ENCODE data around the gene SERPING1.
"Not testable (repeated sequence)": the region's sequence is repeated elsewhere in the genome, so short reads cannot be mapped to it uniquely, and the experiment has no call there.

Gene SERPING1

DNA sequence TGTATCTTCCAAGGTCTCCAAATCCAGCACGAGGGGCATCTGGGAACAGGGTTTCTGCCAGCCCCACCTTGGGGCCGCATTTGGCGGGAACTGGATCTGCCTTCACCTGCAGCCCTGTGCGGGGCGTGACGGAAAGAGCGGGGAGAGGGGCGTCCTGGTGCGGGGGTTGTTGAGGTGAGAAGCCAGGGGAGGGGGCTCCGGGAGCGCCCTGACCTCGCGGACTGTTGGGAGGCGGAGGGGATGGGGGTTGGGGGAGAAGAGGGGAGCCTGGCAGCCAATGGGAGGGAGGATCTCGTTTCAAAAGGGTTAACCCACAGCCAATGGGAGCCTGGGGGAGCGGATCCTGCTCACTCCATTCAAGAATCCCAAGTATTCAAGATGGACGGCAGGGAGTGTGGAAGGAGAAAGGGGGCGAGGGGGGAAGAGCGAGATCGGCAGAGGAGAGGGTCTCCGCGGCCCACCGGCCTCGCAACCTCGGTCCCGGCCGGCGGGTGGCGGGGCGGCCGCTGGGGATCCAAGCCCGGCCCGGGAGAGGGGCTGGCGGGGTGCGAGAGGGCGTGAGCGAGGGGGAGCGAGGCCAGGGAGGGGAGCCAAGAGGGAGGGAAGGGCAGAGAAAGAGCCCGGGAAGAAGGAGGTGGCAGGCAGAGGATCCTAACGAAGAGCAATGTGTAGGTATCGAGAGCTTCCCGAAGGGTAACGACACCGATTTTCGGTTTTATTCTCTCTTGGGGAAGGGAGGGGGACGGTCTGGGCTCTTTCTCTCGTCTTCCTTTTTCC is 40.7 kb downstream of the SERPING1 start:
- DNase-seq (ENCODE audit: low read depth), result no peak

DNA sequence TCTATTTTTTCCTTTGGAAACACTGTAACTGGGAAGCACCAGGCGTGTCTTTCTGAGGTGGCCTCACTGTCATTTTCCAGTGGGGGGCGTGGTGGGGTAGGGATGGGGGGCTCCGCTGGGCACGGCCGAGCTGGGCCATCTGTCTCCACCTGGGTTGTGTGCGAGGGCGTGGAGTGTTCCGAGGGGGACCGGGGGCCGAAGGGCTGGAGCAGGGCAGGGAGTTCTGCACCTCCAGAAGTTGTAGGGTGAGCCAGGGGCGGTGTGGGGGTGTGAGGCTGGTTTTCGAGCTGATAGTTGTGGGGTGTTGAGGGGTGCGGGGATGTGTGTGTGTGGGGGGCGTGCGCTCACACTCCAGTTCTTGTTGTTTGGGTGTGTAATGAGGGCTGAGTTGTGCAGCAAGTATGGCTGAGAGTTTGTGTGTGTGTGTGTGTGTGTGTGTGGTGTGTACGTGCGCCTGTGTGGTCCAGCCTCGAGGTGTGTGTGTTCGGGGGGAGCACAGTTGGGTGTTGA is 41.4 kb downstream of the SERPING1 start:
- DNase-seq (ENCODE audit: low read depth), result no peak

DNA sequence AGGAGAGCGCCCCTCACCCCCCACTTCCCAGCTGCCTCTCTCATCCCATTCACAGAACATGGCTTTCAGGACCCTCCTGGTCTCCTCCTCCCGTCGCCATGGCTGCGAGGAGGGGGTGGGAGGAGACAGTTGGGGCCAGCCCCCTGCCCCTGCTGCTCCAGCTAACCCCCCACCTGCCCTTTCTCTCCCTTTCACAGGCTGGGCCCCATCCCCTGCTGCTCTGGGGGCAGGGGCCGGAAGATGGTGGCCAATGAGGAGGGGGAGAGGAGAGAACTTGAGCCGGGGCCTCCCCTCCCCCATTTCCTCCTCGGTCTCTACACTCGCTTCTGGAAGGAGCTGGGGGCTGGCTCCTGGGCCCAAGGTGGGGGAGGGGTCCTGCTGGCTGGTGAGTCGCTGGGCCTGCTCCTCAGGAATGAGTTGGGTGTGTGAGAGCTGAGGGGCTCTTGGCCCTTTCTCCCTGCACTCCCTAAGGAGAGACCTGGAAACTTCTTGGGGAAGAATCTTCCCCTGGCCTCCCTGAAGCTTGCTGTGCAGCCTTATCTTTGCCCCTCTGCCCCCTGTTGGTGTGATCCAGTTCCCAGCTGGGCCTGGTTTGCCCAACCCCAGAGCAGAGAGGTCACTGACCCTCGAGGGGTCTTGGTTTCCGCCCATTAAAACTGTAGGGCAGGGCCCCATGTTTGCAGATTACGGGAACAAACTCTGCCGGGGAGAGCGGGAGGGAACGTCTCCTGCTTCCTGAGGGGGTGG is 42.0 kb downstream of the SERPING1 start:
- DNase-seq (ENCODE audit: low read depth), result no peak

DNA sequence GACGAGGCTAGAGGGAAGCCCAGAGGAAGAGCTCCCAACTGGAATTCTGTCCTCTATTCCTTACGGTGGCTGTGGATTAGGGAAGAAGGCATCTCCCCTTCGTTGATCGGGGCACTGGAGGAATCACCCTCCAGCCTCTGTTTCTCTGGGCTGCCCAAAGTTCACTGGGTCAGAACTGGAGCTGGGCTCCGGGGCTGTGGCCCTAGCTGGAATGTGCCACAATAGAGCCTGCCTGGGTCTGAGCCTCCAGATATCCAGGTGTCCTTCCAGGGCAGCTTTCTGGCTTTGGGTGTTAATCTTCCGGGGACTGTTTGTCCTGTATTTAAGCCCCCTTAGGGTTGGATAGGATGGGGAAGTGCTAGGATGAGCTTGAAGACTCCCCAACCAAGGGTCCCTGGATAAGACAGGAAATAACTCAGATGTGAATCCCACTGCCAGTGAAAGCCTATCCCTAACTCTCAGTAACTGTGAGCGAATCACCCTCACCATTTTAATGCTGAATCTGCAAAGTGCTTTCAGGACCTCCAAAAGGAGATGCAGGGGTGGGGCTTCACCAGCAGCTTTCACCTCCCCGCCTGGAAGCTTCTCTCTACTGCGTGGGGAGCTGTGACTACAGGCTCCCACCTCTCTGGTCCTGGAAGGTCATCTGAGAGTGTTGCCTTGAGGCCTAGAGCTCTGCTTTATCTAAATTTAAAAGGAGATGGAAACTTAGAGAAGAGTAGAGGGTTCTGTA is 42.7 kb downstream of the SERPING1 start:
- DNase-seq (ENCODE audit: low read depth), result no peak

DNA sequence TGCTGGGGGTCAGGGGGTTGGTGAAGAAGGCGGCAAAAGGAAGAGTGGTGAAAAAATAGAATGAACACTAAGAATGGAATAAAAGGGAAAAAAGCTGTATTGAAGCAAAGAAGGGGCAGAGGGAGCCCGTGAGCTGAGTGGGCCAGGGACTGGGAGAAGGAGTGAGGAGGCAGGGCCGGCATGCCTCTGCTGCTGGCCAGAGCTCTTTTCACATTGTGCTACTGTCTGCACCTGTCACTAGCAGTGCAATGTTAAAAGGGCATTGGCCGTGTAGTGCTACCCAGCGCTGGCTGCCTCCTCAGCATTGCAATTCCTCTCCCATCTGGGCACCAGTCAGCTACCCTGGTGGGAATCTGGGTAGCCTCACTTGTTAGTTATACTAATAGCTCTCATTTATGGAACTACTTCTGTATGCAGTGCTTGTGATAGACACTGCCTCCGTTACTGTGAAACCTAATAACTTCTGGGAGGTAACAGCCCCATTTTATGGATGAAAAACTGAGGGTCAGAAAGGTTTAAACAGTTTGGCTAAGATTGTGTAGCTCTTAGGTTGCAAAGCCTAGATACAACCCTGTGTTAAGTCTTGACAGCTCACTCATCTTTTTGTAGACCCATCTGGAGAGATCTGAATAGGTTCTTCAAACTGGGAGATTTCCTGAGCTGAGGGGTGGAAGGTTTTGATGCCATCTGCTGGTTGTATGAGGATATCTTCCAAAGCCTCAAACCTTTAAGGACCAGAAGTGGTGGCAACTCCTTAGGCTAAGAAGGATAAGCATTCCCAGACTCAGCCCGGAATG is 43.7 kb downstream of the SERPING1 start:
- no peak for DNase-seq (ENCODE audit: low read depth)

DNA sequence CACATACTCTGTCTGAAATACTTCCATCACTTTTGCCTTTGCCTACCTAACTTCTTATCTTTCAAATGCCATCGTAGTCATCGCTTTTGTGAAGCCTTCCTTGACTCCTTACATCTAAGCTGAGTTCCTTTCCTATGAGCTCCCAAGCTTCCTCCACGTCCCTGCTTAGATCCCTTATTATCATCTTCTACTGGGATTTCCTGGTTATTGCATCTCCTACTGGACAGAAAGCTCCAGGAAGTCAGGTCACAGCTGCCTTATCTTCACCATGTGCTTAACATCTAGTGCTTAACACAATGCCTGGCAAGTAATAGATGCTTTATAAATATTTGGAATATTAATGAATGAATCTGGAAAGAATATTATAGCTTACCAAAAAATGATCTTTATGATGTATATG is 46.3 kb downstream of the SERPING1 start:
- DNase-seq (ENCODE audit: low read depth), result no peak

DNA sequence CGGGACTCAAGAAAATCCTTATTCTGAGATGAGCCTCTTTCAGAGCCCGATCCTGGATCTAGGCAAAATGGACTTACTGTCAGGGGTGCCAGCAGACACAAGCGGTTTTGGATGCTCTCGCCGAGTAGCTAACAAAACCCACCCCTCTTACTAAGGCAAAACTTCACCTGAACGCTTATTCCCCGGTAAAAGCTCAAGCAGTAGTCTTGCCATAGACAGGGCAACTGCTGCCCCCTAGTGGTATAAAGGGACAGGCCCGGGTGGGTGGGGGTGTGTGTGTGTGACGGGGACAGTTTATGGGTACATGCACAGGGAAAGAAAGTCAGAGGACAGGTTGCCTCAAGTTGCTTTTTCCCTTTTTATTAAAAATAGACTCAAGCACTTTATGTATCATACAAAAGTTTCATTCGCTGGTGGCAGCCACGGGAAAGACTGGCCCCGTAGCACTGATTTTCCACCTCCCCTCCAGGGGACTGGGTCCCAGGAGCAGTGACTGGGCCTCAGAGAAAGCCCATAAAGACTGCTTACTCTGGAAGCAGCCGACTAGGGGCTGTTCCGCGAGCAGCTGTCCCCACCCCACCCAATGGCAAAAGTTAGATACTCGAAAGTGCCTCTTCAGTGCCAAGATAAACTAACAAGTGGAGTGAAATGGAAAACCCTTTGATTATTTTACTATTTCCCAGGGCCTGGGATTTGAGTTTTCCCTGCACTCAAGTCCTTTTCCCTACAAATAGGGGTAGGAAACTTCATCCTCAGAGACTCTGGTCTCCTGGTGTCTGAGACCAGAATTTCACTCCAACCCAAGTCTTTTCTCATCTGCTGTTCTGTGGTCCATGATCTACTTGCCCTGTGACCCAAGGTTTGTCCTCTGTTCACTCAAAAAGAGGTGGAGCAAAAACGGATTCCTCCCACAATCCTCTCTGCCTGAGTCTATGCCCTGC is 47.5 kb downstream of the SERPING1 start:
- peak; percentile 69 for DNase-seq (ENCODE audit: low read depth)

DNA sequence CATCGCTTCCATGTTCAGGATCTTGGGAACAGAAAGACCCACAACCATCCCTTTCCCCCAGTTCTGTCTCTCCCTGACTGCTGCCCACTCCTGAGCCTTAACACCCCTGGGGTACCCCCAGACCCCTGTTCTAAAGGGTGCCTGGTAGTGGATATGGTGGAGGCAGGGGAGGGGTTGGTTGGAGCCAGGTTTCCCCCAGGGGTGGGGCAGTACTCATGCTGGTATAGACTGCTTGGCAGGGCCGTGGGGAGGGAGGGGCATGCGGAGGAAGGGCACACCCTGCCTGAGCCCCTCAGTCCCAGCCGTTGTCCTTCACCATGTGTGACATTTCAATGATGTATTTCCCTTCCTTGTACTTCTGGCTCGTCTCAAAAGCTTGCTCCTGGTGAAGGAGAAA is 48.2 kb downstream of the SERPING1 start:
- DNase-seq (ENCODE audit: low read depth), result no peak

DNA sequence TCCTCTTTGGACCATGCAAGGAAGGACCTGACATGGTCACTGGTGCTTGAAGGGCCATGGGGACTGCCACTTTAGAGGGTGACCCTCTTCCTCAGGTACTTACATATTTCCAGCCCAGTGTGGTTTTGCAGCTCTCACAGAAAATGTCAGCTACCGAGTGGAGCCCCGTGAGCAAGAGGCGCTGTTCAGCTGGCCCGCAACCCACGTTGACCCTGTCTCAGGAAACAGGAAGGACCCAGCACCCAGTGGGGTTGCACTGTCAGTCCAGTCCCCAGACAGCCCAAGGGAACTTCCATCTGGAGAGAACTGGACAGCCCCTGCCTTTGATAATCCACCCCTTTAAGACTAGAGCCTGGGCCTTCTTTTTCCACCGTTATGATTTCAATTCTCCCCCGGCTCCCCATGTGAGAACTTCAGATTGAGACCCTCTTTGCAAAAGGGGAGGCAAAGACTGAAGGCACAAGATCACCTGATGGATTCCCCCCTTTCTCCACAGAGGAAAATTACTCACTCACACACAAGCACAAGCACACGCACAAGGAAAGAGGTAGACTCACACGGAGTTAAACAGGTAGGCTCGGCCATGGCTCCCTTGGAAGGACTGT is 48.8 kb downstream of the SERPING1 start:
- no peak for DNase-seq (ENCODE audit: low read depth)

DNA sequence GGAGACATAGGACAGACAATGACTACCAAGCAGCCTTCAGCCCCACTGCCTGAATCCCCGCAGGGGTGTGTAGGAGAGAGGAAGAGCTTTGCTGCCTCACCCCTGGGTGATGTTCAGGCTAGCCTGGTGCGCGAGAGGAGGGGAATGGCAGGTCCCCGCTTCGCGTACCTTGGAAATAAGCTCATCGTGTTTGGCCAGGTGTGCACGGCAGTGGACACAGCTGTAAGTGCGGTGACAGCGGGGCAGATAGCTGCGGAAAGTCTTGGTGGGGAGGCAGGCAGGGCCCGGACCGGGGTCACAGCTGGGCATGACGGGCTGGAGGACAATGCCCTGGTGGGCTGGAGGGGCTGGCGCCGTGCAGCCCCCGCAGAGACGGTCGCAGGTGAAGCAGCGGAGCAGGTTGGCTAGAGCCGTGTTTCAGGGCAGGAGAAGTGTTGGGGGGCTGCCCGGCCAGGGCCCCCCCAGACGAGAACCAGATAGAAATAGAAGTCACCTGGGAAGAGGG is 49.4 kb downstream of the SERPING1 start:
- no peak for DNase-seq (ENCODE audit: low read depth)

DNA sequence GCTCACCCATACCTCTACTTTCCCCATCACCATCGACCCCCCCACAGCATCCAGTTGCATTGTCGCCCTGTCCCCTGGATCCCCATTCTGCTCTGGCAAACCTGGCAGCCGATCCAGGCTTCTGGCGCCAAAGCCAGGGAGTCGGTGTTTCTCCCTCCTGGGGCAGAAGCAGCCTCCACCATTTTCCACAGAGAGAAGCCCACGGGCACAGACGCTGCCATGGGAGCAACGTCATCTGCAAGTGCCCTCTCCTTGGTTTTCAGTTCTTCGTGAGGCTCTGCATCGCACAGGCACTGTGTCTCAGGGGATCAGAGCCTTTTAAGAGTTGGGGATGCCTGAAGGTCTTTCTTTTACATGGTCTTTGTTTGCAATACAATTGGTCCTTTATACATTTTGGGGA is 49.9 kb downstream of the SERPING1 start:
- DNase-seq (ENCODE audit: low read depth), result no peak

DNA sequence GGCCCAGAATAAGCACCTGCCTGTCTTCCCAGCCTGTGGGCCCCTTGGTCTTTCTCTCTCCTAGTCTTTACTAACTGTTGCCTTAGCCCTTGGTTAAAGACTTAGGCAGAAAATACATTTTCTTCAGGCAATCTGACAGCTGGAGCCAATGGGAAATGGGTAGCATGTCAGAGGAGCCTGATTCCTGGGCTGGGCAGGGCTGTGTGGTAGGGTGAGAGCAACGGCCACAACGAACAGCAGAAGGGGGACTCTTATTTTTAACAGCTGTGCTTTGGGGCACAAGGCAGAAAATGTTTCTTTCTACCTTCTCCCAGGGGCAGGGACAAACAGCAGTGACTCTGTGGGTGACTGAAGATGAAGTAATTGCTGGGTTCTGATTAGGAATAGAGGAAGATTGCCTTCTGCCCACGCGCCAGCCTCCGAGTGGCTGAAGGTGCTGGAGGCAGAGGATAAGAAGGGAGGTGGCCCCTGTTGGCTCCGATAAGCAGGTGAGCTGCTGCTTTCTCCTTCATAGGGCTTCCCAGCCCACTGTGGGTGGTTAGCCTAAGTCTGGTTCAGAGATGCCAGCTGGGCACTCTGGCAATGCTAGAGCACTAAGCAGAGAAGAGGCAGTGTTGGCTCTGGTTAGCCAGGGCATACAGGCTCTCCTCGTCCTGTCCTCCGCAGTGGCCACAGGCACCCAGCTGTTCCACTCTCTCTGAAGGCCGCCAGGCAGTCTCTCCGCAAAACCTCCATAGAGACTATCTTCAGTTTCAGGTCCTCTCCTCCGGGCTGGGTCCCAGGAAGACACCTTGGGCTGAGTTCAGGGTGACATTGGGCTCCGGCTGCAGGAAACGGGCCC is 50.7 kb downstream of the SERPING1 start:
- DNase-seq (ENCODE audit: low read depth), result no peak

DNA sequence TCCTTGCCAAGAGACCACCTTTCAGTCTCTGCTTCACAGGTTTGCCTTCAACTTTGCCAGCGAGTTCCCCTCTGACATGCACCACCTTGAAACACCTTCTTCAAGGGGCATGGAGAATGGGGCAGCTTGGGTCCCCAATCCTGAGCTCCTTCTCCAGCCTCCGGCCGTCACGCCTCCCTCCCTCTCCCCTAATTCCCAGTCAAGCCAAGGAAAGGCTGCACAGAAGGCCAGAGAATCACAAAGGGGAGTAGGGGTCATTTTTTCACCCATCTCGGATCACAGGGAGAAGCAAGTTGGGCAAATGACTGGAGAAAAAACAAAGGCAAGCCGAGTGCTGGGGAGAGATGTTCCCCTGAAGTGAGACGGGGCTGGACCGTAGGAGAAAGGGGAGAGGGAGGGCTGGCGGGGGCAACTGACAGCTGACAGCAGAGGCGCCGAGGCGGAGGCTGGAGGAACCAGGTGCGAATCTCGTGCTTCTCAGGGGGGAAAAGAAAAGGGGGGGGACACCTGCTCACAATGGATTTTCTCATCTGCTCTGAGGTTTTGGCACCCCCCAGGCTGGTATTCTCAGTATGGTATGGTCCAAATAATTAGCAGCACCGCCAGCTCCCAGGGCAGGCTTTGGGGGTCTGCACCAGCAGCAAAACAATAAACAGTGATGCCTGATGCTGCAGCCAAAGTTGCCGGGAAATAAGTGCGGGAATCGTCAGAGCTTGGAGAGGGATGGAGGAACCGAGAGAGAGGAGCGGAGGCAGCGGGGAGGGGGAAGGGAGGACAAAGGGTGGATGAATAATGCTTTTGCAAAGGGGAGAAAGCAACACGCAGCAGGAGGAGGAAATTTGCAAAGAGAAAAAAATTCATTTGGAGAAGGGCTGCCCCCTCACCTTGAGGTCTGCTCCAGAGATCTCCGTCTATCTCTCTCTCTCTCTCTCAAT is 51.6 kb downstream of the SERPING1 start:
- no peak for DNase-seq (ENCODE audit: low read depth)

DNA sequence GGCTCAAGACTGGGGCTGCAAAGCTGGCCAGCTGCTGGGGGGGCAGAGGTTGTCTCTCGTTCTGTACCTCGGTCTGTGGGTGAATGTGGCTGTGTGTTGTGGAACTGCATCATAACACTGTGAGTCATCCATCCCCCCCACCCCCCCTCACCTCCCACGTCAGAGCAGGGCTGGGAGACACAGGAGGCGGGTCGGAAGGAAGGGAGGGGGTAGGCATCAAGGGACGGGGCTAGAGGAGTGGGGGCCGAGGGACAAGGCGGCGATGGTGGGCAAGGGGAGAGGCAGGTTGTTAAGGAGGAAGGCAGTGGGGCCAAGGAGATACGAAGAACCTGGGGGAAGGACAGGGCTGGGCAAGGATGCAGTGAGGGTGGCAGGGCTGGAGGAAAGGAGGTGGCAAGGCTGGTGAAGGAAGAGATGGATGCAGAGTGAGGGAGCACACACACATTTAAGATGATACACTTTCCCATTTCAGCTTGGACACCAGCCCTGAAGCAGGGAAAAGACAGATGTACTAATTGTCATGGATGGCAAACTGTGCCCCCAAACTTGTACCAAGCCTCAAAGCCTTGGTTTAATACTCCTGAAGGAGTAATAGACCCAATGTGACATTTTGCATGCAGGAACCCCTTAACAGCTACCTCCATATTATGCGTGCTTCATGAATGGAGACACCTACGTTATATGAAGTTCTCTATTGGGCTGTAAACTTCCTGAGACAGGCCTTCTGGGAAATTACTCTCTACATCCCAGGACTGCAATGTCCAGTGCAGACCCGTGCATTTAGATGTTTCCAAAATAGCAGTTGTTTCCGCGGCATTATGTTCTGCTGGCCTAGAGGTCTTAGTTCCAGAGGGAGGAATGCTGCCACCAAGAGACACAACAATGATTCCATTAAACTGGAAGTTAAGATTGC is 52.6 kb downstream of the SERPING1 start, which contains the start of gene YPEL4:
Gene YPEL4, minus strand, starts transcription at position 87 of the 913 bp plus-strand sequence. CDS start 2,805 bp downstream, outside the sequence.
- peak; percentile 26 for DNase-seq (ENCODE audit: low read depth)

DNA sequence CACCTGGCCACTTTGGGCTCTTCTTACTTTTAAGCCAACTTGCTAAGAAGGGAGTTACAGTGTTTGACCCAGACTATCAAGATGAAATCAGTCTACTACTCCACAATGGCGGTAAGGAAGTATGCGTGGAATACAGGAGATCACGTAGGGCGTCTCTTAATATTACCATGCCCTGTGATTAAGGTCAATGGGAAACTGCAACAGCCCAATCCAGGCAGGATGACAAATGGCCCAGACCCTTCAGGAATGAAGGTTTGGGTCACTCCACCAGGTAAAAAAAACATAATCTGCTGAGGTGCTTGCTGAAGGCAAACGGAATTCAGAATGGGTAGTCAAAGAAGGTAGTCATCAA is 53.2 kb downstream of the SERPING1 start:
- no peak for DNase-seq (ENCODE audit: low read depth)

DNA sequence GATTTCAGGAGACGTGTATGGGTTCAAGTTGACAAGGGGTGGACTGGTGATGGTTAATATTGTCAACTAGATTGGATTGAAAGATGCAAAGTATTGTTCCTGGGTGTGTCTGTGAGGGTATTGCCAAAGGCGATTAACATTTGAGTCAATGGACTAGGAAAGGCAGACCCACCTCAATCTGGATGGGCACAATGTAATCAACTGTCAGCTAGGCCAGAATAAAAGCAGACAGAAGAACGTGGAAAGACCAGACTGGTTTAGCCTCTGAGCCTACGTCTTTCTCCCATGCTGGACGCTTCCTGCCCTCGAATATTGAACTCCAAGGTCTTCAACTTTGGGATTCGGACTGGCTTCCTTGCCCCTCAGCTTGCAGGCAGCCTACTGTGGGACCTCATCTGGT is 53.9 kb downstream of the SERPING1 start:
- no peak for DNase-seq (ENCODE audit: low read depth)

DNA sequence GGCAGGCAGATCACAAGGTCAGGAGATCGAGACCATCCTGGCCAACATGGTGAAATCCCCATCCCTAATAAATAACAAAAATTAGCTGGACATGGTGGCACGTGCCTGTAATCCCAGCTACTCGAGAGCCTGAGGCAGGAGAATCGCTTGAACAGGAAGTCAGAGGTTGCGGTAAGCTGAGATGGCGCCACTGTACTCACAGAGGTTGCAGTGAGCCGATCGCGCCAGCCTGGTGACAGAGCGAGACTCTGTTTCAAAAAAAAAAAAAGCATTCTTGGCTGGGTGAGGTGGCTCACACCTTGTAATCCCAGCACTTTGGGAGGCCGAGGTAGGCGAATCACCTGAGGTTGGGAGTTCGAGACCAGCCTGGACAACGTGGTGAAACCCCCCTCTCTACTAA is 54.7 kb downstream of the SERPING1 start:
- not testable (repeated sequence) for DNase-seq (ENCODE audit: low read depth)

Measured in stimulated activated CD8-positive, alpha-beta memory T cell treated with anti-CD3 and anti-CD28 coated beads, Interleukin-7, amount 100 ng/mL, for 24 hours (primary cell).